Mesendoderm (in vitro differentiated cells): ENCODE data around the gene CCNT2.
"Not testable (repeated sequence)": the region's sequence is repeated elsewhere in the genome, so short reads cannot be mapped to it uniquely, and the experiment has no call there.

Experiments
- DNase-seq: peaks from one replicate; pipeline ENCODE4 v3.0.0; 2013
- H2AK5ac ChIP-seq: 2 replicates; pipeline ENCODE4 v1.6.1; 2013; ENCODE audit warnings: low read length, inconsistent platforms
- H2BK120ac ChIP-seq: 2 replicates; pipeline ENCODE4 v1.6.1; 2013; ENCODE audit warnings: low read depth, mild to moderate bottlenecking, low read length, moderate library complexity, mixed read lengths
- H2BK15ac ChIP-seq: replicated peaks from 2 replicates; pipeline ENCODE4 v1.6.1; 2013; ENCODE audit warnings: low read depth, mild to moderate bottlenecking, moderate library complexity
- H2BK5ac ChIP-seq: 2 replicates; pipeline ENCODE4 v1.6.1; 2013; ENCODE audit warnings: low read length, inconsistent platforms
- H3K18ac ChIP-seq: 2 replicates; pipeline ENCODE4 v1.6.1; 2013; ENCODE audit warnings: mild to moderate bottlenecking, low read length, mixed read lengths
- H3K23ac ChIP-seq: one replicate; pipeline ENCODE4 v1.6.1; 2013; ENCODE audit warnings: low read length
- H3K27ac ChIP-seq: 2 replicates; pipeline ENCODE4 v1.5.1; 2013; ENCODE audit warnings: low read depth, mild to moderate bottlenecking, inconsistent platforms, low read length, moderate library complexity
- H3K27me3 ChIP-seq: 2 replicates; pipeline ENCODE4 v1.6.1; 2013; ENCODE audit warnings: low read length, control low read depth, mild to moderate bottlenecking, inconsistent platforms; ENCODE audit not compliant: insufficient read depth, poor library complexity
- H3K36me3 ChIP-seq: 2 replicates; pipeline ENCODE4 v1.6.1; 2013; ENCODE audit warnings: low read length, inconsistent platforms; ENCODE audit not compliant: control insufficient read depth, insufficient read depth
- H3K4ac ChIP-seq: one replicate; pipeline ENCODE4 v1.6.1; 2013; ENCODE audit warnings: low read depth, mild to moderate bottlenecking, low read length, moderate library complexity
- H3K4me1 ChIP-seq: 2 replicates; pipeline ENCODE4 v1.6.1; 2013; ENCODE audit warnings: low read depth, low read length, inconsistent platforms; ENCODE audit not compliant: control insufficient read depth
- H3K4me2 ChIP-seq: 2 replicates; pipeline ENCODE4 v1.6.1; 2013; ENCODE audit warnings: low read length
- H3K4me3 ChIP-seq: 2 replicates; pipeline ENCODE4 v1.5.1; 2013; ENCODE audit warnings: mild to moderate bottlenecking, low read length
- H3K56ac ChIP-seq: one replicate; pipeline ENCODE4 v1.6.1; 2013; ENCODE audit warnings: low read length
- H3K79me1 ChIP-seq: 2 replicates; pipeline ENCODE4 v1.6.1; 2013; ENCODE audit warnings: low read length, inconsistent platforms
- H3K79me2 ChIP-seq: 2 replicates; pipeline ENCODE4 v1.6.1; 2013; ENCODE audit warnings: mild to moderate bottlenecking, low read length; ENCODE audit not compliant: control insufficient read depth, insufficient read depth
- H3K9ac ChIP-seq: 2 replicates; pipeline ENCODE4 v1.6.1; 2013; ENCODE audit warnings: low read length, inconsistent platforms
- H4K5ac ChIP-seq: one replicate; pipeline ENCODE4 v1.6.1; 2013; ENCODE audit warnings: low read length
- H4K8ac ChIP-seq: one replicate; pipeline ENCODE4 v1.6.1; 2013; ENCODE audit warnings: low read depth, mild to moderate bottlenecking, control low read depth, low read length, moderate library complexity
- WGBS: extraction: QIAGEN DNeasy Blood & Tissue Kit; methylation state at CpG from one replicate; pipeline ENCODE4 v1.1.7; 2013; ENCODE audit warnings: low lambda C conversion rate, missing lambda C conversion rate; ENCODE audit not compliant: insufficient coverage; ENCODE audit errors: extremely low coverage; 5-methylcytosine and 5-hydroxymethylcytosine counted together

CCNT2 gene

DNA sequence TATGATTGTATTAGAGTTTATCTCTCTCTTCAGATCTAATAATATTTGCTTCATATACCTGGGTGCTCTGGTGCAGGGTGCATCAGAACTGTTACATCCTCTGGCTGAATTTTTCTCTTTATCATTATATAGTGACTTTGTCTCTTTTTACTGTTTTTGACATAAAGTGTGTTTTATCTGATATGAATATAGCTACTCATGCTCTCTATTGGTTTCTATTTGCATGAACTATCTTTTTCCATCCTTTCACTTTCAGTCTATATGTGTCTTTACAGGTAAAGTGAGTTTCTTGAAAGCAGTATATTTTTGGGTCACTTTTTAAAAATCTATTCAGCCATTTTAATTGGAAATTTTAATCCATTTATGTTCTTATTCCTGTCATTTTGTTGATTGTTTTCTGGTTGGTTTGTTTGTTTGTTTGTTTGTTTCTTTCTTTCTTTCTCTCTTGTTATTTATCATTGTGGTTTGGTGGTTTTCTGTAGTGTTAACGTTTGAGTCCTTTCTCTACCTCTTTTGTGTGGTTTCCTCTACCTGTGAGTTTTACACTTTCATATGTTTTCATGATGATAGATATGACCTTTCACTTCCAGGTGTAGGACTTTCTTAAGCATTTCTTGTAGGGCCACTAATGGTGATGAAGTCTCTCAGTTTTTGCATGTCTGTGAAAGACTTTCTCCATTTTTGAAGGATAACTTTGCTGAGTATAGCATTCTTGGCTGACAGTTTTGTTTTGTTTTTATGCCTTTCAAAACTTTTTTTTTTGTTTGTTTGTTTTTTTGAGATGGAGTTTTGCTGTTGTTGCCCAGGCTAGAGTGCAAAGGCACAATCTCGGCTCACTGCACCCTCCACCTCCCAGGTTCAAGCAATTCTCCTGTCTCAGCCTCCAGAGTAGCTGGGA is 54.9 kb downstream of the CCNT2 start:
- H2BK120ac ChIP-seq = no peak overlapping the region
- H3K79me1 ChIP-seq = no peaks in the 10 kb centered on the region
- no peak overlapping the region for H3K27ac ChIP-seq
- H3K18ac ChIP-seq = no peak overlapping the region
- no peak overlapping the region for H3K4me2 ChIP-seq
- H3K23ac ChIP-seq = no peak overlapping the region
- no peak overlapping the region for H4K8ac ChIP-seq
- H2BK15ac ChIP-seq = no peak overlapping the region
- no CpG with 5 or more reads among the region's 2 CpGs for WGBS
- H3K36me3 ChIP-seq = no peaks in the 10 kb centered on the region
- no peak overlapping the region for H3K4ac ChIP-seq
- H3K4me3 ChIP-seq = no peak overlapping the region
- H3K79me2 ChIP-seq = no peaks in the 10 kb centered on the region
- H3K56ac ChIP-seq = no peak overlapping the region
- H3K27me3 ChIP-seq = no peaks in the 10 kb centered on the region
- no peaks in the 10 kb centered on the region for H3K4me1 ChIP-seq
- no peak overlapping the region for H2AK5ac ChIP-seq
- H4K5ac ChIP-seq = no peak overlapping the region
- no peak for DNase-seq
- H3K9ac ChIP-seq = no peak overlapping the region
- no peak overlapping the region for H2BK5ac ChIP-seq

DNA sequence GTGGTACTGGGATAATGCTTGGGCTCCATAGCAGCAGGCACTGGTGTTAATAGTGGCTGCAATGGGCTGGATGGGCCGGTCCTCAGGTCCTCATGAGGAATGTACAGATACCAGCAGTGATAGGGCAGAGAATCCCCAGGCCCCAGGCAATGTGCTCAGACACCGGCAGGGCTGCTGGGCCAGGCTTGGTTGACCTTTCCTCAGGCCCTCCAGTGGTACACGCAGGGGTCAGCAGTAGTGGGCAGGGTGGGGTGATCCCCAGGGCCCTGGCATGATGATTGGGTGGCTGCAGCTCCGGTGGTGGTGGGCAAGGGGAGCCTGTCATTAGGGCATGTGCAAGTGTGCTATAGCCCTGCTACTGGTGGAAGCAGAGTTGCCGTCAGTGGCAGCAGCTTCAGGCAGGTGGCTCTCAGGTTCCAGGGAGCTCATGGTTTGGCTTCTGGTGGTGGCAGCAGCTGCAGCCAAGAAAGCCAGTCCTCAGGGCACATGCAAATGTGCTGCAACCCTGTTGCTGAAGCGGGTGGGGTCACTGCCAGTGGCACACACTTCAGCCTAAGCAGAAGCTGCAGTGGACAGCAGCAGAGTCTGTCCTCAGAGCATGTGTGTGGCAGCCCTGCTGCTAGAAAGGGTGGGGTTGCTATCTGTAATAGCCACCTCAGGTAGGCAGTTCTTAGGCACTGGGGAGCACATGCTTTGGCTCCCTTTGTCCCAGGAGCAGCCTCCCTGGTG is 56.8 kb downstream of the CCNT2 start:
- no peak overlapping the region for H3K4me3 ChIP-seq
- H3K27ac ChIP-seq = no peak overlapping the region
- DNase-seq = no peak
- H3K27me3 ChIP-seq = no peaks in the 10 kb centered on the region
- no peak overlapping the region for H4K8ac ChIP-seq
- no peaks in the 10 kb centered on the region for H3K36me3 ChIP-seq
- H2BK15ac ChIP-seq = no peak overlapping the region
- H3K56ac ChIP-seq = no peak overlapping the region
- H3K9ac ChIP-seq = no peak overlapping the region
- H3K79me1 ChIP-seq = no peaks in the 10 kb centered on the region
- no peak overlapping the region for H4K5ac ChIP-seq
- no peak overlapping the region for H3K4ac ChIP-seq
- H3K79me2 ChIP-seq = no peaks in the 10 kb centered on the region
- H2BK5ac ChIP-seq = no peak overlapping the region
- H3K23ac ChIP-seq = no peak overlapping the region
- no peak overlapping the region for H2BK120ac ChIP-seq
- H2AK5ac ChIP-seq = no peak overlapping the region
- no peak overlapping the region for H3K4me2 ChIP-seq
- no CpG with 5 or more reads among the region's 6 CpGs for WGBS
- H3K4me1 ChIP-seq = no peaks in the 10 kb centered on the region
- H3K18ac ChIP-seq = no peak overlapping the region

DNA sequence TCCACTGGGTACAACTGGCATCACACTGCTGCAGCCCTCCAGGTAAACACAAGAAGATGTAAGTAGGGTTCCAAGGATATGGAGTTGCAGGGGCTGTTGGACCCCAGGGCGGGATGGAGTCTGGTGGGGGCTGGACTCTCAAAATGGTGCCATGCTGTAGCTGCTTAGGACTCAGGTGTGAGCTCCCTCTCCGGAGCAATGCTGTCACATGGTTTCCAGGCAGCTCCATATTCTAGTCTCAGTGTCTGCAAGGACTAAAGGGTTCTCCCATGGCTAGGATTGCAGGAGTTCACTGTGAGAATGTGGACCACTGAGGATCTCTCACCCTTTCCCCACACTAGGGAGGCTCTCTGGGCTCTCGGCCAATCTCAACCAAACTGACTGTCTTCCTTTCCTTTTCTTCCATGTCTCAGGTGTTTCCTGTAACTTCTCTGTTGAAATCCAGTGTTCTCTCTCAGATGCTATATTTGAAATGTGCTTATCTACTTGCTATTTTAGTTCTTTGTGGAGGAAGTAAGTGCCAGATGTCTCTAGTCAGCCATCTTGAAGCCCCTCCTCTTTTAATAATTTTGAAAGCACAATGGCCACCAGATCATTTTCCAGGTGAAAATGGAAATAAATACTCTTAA is 57.6 kb downstream of the CCNT2 start:
- no peaks in the 10 kb centered on the region for H3K36me3 ChIP-seq
- no peak overlapping the region for H4K5ac ChIP-seq
- no peaks in the 10 kb centered on the region for H3K79me2 ChIP-seq
- no peak overlapping the region for H3K18ac ChIP-seq
- no peak overlapping the region for H3K4me3 ChIP-seq
- no peak overlapping the region for H2BK15ac ChIP-seq
- H3K23ac ChIP-seq = no peak overlapping the region
- no peak overlapping the region for H3K56ac ChIP-seq
- no peak overlapping the region for H2BK120ac ChIP-seq
- no peak overlapping the region for H2AK5ac ChIP-seq
- no peaks in the 10 kb centered on the region for H3K27me3 ChIP-seq
- DNase-seq = no peak
- no peaks in the 10 kb centered on the region for H3K4me1 ChIP-seq
- H3K27ac ChIP-seq = no peak overlapping the region
- H3K4me2 ChIP-seq = no peak overlapping the region
- H3K9ac ChIP-seq = no peak overlapping the region
- WGBS = no CpG with 5 or more reads among the region's 3 CpGs
- H4K8ac ChIP-seq = no peak overlapping the region
- H3K79me1 ChIP-seq = no peaks in the 10 kb centered on the region
- H2BK5ac ChIP-seq = no peak overlapping the region
- no peak overlapping the region for H3K4ac ChIP-seq

DNA sequence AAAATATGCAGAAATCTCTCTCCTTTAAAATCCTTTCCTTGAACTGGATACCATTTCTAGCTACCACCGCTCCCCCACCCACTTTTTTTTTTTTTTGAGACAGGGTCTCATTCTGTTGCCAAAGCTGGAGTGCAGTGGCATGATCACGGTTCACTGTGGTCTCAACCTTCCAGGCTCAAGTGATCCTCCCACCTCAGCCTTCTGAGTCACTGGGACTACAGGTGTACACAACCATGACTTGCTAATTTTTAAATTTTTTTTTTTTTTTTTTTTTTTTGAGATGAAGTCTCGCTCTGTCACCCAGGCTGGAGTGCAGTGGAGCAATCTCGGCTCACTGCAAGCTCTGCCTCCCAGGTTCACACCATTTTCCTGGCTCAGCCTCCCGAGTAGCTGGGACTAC is 58.5 kb downstream of the CCNT2 start:
- not testable (repeated sequence) for H2BK120ac ChIP-seq, H3K27ac ChIP-seq, H3K79me2 ChIP-seq, H3K18ac ChIP-seq, H3K23ac ChIP-seq, H2BK15ac ChIP-seq, H3K4me3 ChIP-seq, H3K79me1 ChIP-seq, H3K27me3 ChIP-seq, H4K5ac ChIP-seq, H3K4me1 ChIP-seq, DNase-seq, H3K4me2 ChIP-seq, H3K56ac ChIP-seq, H2BK5ac ChIP-seq, H3K4ac ChIP-seq, H3K9ac ChIP-seq, H4K8ac ChIP-seq, H3K36me3 ChIP-seq, H2AK5ac ChIP-seq
- no CpG with 5 or more reads among the region's 5 CpGs for WGBS

DNA sequence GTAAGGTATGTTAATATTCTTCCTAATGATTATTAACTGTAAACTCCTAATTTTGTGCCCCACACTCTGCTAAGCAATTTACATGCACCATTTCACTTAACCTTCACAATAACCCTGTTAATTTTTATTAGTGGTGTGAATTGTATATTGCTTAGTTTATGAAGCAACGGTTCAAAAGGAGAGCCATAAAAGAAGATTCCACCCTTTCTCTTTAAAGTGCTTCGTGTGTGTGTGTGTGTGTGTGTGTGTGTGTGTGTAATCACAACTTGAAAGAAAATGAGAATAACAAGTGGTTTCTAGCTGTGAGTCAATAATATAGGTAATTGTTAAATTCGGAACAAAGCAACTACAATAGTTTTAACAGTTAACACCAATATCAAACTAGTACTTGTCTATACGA is 60.6 kb downstream of the CCNT2 start:
- no peak overlapping the region for H4K8ac ChIP-seq
- H2BK15ac ChIP-seq = no peak overlapping the region
- no peak overlapping the region for H2BK5ac ChIP-seq
- no peak overlapping the region for H3K4me3 ChIP-seq
- no peak overlapping the region for H2AK5ac ChIP-seq
- no peaks in the 10 kb centered on the region for H3K79me2 ChIP-seq
- no peak for DNase-seq
- no CpG with 5 or more reads among the region's 4 CpGs for WGBS
- no peaks in the 10 kb centered on the region for H3K79me1 ChIP-seq
- no peak overlapping the region for H3K4me2 ChIP-seq
- H3K56ac ChIP-seq = no peak overlapping the region
- no peak overlapping the region for H3K23ac ChIP-seq
- no peaks in the 10 kb centered on the region for H3K27me3 ChIP-seq
- H3K4me1 ChIP-seq = no peaks in the 10 kb centered on the region
- H3K9ac ChIP-seq = no peak overlapping the region
- no peak overlapping the region for H3K4ac ChIP-seq
- no peak overlapping the region for H2BK120ac ChIP-seq
- no peak overlapping the region for H4K5ac ChIP-seq
- no peak overlapping the region for H3K27ac ChIP-seq
- no peak overlapping the region for H3K18ac ChIP-seq
- no peaks in the 10 kb centered on the region for H3K36me3 ChIP-seq
